Cardiac fibroblast (primary cell): ENCODE results near the gene MTMR4.

Source experiments
- DNase-seq, 2 donors: peaks; one replicate each; pipeline versions ENCODE4 v3.0.0 to v3.0.0-alpha.2; 2010; ENCODE audit warnings: low read depth in 2 of 2
- H3K4me3 ChIP-seq, 2 donors: replicated peaks in 1 of 2; 1 replicate in 1 of 2; 2 replicates in 1 of 2; pipeline ENCODE4 v1.5.1; 2011; ENCODE audit warnings: low read depth in 2 of 2, low read length in 2 of 2, mild to moderate bottlenecking in 2 of 2, moderate library complexity in 1 of 2
- TF ChIP-seq, protein P1 (sequence below): IDR thresholded peaks from one replicate; pipeline ENCODE4 v1.5.1; 2011; ENCODE audit warnings: low read depth, mild to moderate bottlenecking, low read length, inconsistent platforms

Gene MTMR4

DNA sequence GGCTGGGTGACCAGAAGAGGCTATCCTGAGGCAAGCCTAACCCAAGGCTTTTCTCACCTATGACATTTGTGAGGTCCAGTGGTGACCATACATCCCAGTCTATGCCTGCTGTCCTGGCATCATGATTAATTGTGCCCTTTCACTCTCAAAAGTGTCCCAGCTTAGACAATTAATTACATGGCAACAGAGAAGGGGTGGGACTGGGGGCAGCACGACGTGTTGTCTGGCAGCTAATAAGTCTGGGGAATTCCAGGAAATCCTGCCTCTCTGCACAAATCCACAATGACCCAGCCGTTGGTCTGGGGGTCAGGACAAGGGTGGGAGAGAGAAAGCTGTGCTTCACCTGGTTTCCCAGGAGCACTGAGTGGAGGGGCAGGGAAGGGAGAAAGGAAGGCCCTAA is 14.0 kb upstream of the MTMR4 start:
- no peak overlapping the region for H3K4me3 ChIP-seq
- DNase-seq: no peak
- TF ChIP-seq, protein P1, sequence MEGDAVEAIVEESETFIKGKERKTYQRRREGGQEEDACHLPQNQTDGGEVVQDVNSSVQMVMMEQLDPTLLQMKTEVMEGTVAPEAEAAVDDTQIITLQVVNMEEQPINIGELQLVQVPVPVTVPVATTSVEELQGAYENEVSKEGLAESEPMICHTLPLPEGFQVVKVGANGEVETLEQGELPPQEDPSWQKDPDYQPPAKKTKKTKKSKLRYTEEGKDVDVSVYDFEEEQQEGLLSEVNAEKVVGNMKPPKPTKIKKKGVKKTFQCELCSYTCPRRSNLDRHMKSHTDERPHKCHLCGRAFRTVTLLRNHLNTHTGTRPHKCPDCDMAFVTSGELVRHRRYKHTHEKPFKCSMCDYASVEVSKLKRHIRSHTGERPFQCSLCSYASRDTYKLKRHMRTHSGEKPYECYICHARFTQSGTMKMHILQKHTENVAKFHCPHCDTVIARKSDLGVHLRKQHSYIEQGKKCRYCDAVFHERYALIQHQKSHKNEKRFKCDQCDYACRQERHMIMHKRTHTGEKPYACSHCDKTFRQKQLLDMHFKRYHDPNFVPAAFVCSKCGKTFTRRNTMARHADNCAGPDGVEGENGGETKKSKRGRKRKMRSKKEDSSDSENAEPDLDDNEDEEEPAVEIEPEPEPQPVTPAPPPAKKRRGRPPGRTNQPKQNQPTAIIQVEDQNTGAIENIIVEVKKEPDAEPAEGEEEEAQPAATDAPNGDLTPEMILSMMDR: no peak

DNA sequence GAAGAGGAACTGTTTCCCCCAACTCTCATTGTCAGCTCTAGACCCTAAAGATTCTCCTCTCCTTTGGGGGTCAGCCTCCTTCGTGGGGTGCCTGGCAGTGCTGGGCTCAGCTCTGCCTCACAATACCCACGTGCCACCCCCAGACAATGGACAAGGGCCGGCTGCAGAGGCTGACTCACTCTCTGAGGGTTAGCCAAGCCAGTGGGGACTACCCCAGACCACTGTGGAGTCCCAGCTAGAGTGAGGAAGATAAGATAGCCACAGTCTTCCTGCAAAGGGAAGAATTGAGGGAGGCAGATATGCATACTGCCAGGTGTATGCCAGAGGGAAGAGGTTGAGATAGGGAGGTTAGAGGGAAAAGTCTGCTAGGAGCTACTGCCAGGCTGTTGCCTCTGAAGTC is 13.5 kb upstream of the MTMR4 start:
- H3K4me3 ChIP-seq: no peak overlapping the region
- TF ChIP-seq, protein P1: no peak
- peak; percentile 64 to 72 for DNase-seq

- TF ChIP-seq, protein P1: peak; percentile 13
- no peak overlapping the region for H3K4me3 ChIP-seq
- DNase-seq: no peak
Measured at GRCh38 chr17:58527306-58527705, 12.9 kb upstream of the MTMR4 start.

- TF ChIP-seq, protein P1: no peak
- H3K4me3 ChIP-seq: no peak overlapping the region
- DNase-seq: peak; percentile 86 to 99
Measured at GRCh38 chr17:58525239-58525638, 10.8 kb upstream of the MTMR4 start.

GRCh38 chr17:58521680-58522079 is 7.2 kb upstream of the MTMR4 start:
- DNase-seq: no peak
- TF ChIP-seq, protein P1: no peak
- no peak overlapping the region for H3K4me3 ChIP-seq

- H3K4me3 ChIP-seq: no peak overlapping the region
- TF ChIP-seq, protein P1: peak; percentile 63
- peak; percentile 30 to 36 for DNase-seq
Measured at GRCh38 chr17:58520843-58521430, 6.5 kb upstream of the MTMR4 start.
